ENCODE data around the gene C10orf95. TPM values are rescaled to one million over a fixed set of nuclear protein-coding genes. Genes with fewer than 3 reads are reported as not detected.

C10orf95 gene
- total RNA-seq, 8 experiments from 2014 or later = 0.38 to 2.3 (median 0.87) TPM; not detected in 1

DNA sequence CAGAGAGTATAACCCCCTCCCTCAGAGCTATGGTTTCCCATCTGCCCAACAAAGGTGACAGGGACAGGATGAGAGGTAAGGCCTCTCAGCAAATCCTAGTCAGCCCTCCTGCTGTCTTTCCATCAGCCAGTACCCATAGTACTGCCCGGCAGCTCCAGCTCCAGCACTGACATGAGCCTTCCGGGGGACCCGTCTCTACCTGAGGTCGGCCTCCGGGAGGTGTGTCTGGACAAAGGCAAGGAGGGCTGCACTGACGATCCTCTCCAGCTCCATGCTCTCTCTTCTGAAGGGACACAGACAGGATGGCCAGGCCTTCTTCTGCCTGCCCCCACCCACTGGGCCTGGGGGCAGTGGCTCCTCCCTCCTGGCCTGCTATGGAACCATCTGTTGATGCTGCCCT, 26.4 kb downstream of the C10orf95 start:
- Histone ChIP-seq H3K4me1 (replicated peaks in 1 of 2) (peaks cover 12 to 13% of the 10 kb centered on the region in 2 donors), H3K27ac (no peak overlapping the region), H3K4me3 (no peak overlapping the region)
- ATAC-seq (replicated peaks in 6 of 8) = no peak
- in situ Hi-C loops (cut with MboI; ENCODE audit: low pct_unique_long_range_greater_than_20kb in 2 of 9, low sequenced_read_pairs in 9 of 9, unreplicated experiment in 9 of 9) = no loop called here
- WGBS, 10 experiments = 100% methylated on average over 1 to 2 of the region's 6 CpGs; no CpG with 5 or more reads in 8 of the 10 experiments

DNA sequence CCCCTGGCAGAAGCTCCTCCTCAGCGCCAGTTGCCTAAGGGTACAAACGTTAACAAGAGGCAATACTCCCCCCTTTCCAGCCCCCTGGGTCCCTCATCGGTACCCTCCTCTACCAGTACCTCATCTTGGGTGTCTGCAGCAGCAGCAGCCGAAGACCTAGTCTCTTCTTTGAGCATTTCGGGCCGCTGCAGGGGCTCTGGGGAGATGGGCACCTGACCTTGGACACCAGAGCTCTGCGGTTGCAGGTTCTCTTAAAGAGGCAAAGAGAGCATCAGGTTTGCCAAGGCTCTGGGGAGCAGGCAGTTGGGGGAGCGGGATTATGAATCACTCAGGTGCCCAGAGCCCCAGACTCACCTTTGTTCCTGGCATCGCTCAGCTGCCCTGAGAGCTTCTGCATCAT, 27.2 kb downstream of the C10orf95 start:
- no peak for ATAC-seq (replicated peaks in 6 of 8)
- no peak overlapping the region for H3K27ac ChIP-seq
- no peak overlapping the region for H3K4me3 ChIP-seq
- H3K4me1 ChIP-seq (replicated peaks in 1 of 2) = peaks cover 10 to 12% of the 10 kb centered on the region in 2 donors
- in situ Hi-C loops (cut with MboI; ENCODE audit: low pct_unique_long_range_greater_than_20kb in 2 of 9, low sequenced_read_pairs in 9 of 9, unreplicated experiment in 9 of 9) = no loop called here
- WGBS, 10 experiments = 71 to 100% (median 80%) methylated on average over 1 to 7 of the region's 9 CpGs; no CpG with 5 or more reads in 5 of the 10 experiments

DNA sequence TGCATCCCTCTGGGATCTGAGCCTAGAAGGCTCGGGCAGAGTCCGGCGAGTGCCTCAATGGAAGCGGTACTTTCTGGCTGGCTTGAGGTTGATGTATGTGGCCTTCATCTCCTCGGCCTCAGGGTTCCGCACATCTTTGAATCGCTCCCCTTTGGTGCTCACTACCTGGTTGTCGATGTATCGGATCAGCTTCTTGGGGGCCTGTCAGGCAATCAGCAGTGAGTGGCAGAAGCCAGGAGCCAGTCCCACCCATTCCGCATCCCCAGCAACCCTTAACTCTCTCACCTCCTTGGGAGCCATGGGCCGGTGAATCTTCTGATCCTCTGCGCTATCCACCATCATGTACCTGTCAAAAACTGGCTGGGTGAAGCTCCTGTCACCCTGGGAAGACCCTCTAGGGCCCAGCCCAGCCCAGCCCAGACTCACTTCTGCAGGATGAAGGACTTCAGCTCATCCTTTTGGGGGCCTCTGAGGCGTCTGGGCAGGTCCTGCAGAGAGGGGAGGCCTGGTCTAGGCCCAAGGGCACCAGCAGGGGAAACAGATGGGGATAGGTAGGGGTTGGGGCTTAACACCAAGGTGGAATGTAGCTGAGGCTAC, 27.9 kb downstream of the C10orf95 start:
- 79 to 85% methylated on average over 3 to 6 of the region's 13 CpGs; no CpG with 5 or more reads in 8 of the 10 experiments for WGBS, 10 experiments
- ATAC-seq (replicated peaks in 6 of 8) = no peak
- H3K4me3 ChIP-seq = no peak overlapping the region
- in situ Hi-C loops (cut with MboI; ENCODE audit: low pct_unique_long_range_greater_than_20kb in 2 of 9, low sequenced_read_pairs in 9 of 9, unreplicated experiment in 9 of 9) = no loop called here
- H3K27ac ChIP-seq = no peak overlapping the region
- H3K4me1 ChIP-seq (replicated peaks in 1 of 2) = peaks cover 10 to 12% of the 10 kb centered on the region in 2 donors

DNA sequence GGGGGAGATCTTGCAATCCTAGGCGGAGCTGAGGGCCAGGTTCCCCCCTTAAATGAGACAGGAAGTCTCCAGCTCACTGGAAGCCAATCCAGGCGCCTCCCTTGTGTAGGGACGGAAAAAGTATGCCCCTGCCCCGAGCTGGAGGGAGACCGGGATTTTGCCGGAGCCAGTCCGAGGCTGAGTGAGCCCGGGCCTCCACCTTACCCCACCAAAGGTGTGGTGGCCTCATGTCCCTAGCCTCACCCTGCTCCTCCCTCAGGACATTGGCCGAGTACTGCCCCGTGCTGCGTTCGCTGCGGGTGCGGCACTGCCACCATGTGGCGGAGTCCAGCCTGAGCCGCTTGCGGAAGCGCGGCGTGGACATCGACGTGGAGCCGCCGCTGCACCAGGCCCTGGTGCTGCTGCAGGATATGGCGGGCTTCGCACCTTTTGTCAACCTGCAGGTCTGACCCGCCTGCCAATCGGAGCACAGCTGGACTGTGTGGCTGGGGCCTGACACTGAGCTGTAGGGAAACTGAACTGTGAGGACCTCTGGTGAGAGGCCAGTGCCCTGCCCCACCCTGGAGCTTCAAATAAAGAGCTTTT, 28.7 kb downstream of the C10orf95 start:
- ATAC-seq (replicated peaks in 6 of 8) = peak; percentile 16 to 51 (median 22)
- peak overlapping the region; percentile 54 to 83 (median 65) for H3K4me3 ChIP-seq
- WGBS, 10 experiments = 0 to 19% (median 12%) methylated on average over 1 to 15 of the region's 28 CpGs; no CpG with 5 or more reads in 4 of the 10 experiments
- H3K4me1 ChIP-seq (replicated peaks in 1 of 2) = peaks cover 14 to 18% of the 10 kb centered on the region in 2 donors
- in situ Hi-C loops (cut with MboI; ENCODE audit: low pct_unique_long_range_greater_than_20kb in 2 of 9, low sequenced_read_pairs in 9 of 9, unreplicated experiment in 9 of 9) = no loop called here
- peak overlapping the region in 1 of 2 donors; percentile 78 for H3K27ac ChIP-seq

DNA sequence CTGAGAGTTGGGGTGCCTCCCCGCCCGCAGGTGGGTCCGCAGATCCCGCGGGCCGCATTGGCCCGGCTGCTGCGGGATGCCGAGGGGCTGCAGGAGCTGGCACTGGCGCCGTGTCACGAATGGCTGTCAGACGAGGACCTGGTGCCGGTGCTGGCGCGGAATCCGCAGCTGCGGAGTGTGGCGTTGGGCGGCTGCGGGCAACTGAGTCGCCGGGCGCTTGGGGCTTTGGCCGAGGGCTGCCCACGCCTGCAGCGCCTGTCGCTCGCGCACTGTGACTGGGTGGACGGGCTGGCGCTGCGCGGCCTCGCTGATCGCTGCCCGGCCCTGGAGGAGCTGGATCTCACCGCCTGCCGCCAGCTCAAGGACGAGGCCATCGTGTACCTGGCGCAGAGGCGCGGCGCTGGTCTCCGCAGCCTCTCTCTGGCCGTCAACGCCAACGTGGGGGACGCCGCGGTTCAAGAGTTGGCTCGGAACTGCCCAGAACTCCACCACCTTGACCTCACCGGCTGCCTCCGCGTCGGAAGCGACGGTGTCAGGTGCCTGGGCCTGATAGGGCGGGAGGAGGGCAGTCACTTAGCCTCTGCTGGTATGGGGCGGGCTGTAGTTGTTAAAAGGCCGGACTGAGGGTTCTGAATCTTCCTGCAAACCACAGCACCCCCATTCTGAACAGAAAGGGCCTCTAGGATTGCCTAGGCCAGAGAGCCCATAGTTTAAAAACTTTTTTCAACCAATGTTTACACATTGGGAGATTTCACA, 29.4 kb downstream of the C10orf95 start:
- WGBS, 10 experiments = 0 to 20% (median 0%) methylated on average over 1 to 14 of the region's 62 CpGs; no CpG with 5 or more reads in 5 of the 10 experiments
- Histone ChIP-seq H3K4me1 (replicated peaks in 1 of 2) (peaks cover 19 to 20% of the 10 kb centered on the region in 2 donors), H3K4me3 (peak overlapping the region; percentile 54 to 83 (median 65)), H3K27ac (peak overlapping the region; percentile 94)
- in situ Hi-C loops (cut with MboI; ENCODE audit: low pct_unique_long_range_greater_than_20kb in 2 of 9, low sequenced_read_pairs in 9 of 9, unreplicated experiment in 9 of 9) = no loop called here
- peak in 2 of 8 experiments; percentile 3 to 4 for ATAC-seq (replicated peaks in 6 of 8)

DNA sequence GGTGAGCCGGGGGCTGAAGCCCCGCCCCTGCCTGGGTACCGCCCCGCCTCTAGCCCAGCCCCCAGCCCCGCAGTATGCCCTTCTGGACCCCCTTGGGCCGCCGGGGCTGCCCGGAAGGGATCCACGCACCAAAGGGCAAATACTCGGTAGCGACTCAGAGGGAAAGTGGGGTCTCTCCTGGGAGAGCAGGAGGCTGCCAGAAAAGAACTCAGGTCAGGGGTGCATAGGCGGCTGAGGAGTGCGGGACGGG, 29.9 kb downstream of the C10orf95 start:
- Histone ChIP-seq H3K4me3 (peak overlapping the region; percentile 54 to 83 (median 65)), H3K27ac (peak overlapping the region; percentile 94), H3K4me1 (replicated peaks in 1 of 2) (peaks cover 19 to 20% of the 10 kb centered on the region in 2 donors)
- ATAC-seq (replicated peaks in 6 of 8) = no peak
- WGBS, 10 experiments = 0 to 17% methylated on average over 1 of the region's 14 CpGs; no CpG with 5 or more reads in 8 of the 10 experiments
- in situ Hi-C loops (cut with MboI; ENCODE audit: low pct_unique_long_range_greater_than_20kb in 2 of 9, low sequenced_read_pairs in 9 of 9, unreplicated experiment in 9 of 9) = no loop called here

DNA sequence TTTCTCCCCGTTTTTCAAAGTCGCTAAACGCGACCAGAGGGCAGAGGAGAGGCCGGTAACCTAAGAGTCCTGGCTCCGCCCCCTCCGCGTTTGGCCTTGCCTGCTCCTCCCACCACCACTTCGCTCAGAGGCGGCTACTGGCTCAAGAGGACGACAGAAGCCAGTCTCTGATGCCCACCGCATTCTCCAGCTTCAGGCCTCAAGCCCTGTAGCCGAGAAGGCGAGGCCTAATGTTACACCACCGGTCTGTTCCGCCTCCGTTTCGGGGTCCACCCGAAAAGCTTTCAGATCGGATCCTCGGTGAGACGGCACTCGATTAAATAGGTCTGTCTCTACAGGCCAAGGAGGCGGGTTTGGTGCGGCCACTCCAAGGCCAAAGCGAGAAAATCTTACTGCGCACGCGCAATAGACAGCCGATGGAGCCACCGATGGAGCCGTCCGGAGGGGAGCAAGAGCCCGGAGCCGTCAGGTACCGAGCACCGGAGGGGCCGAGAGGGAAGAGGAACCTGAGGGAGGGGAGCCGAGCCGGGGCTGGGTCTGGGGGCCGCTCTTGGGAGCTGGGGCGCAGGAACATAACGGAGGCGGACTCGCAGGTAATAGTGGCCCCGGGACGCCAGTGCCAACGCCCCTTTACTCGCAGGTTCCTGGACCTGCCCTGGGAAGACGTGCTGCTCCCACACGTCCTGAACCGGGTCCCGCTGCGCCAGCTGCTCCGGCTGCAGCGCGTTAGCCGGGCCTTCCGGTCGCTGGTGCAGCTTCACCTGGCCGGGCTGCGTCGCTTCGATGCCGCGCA, 30.4 kb downstream of the C10orf95 start, which contains the start of gene FBXL15:
TSS of gene FBXL15 (plus strand) at position 123 of the 793 bp plus-strand sequence. CDS start at position 417, 294 bp downstream.
- peak; percentile 54 to 85 (median 70) for ATAC-seq (replicated peaks in 6 of 8)
- 0 to 6% (median 0%) methylated on average over 3 to 15 of the region's 66 CpGs; no CpG with 5 or more reads in 3 of the 10 experiments for WGBS, 10 experiments
- Histone ChIP-seq H3K4me1 (replicated peaks in 1 of 2) (peaks cover 19 to 20% of the 10 kb centered on the region in 2 donors), H3K4me3 (peak within 1 kb of the TSS; percentile 54 to 83 (median 65)), H3K27ac (peak within 1 kb of the TSS; percentile 94)
- in situ Hi-C loops (cut with MboI; ENCODE audit: low pct_unique_long_range_greater_than_20kb in 2 of 9, low sequenced_read_pairs in 9 of 9, unreplicated experiment in 9 of 9) = no loop called here

DNA sequence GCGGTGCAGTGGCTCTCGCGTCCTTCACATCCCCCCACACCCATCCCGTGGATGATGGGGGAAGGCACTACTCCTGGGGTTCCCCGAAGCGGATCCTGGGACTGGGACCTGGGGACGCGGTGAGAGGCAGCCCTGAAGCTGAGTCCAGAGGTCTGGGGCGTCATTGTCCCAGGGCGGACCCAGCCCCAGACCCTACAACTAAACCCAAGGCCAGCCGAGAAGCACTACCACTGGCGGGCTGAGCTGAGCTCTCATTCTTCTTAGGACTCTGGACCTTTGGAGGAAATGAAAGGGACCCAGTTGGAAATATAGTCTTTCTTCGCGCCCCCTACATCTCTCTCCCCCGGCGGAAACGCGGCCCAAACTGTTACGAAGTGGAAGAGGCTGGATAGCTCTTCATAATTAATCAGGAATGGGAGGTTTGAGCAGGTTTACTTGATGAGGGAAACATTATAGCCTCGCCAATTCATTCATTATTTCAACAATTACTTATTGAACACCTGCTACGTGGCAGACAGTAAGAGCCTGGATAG, 31.1 kb downstream of the C10orf95 start:
- Histone ChIP-seq H3K27ac (peak overlapping the region; percentile 94), H3K4me1 (replicated peaks in 1 of 2) (peaks cover 18 to 19% of the 10 kb centered on the region in 2 donors), H3K4me3 (peak overlapping the region; percentile 54 to 83 (median 65))
- WGBS, 10 experiments = 0 to 4% (median 0%) methylated on average over 1 to 10 of the region's 21 CpGs; no CpG with 5 or more reads in 3 of the 10 experiments
- in situ Hi-C loops (cut with MboI; ENCODE audit: low pct_unique_long_range_greater_than_20kb in 2 of 9, low sequenced_read_pairs in 9 of 9, unreplicated experiment in 9 of 9) = no loop called here
- peak in 3 of 8 experiments; percentile 0 to 1 (median 1) for ATAC-seq (replicated peaks in 6 of 8)

DNA sequence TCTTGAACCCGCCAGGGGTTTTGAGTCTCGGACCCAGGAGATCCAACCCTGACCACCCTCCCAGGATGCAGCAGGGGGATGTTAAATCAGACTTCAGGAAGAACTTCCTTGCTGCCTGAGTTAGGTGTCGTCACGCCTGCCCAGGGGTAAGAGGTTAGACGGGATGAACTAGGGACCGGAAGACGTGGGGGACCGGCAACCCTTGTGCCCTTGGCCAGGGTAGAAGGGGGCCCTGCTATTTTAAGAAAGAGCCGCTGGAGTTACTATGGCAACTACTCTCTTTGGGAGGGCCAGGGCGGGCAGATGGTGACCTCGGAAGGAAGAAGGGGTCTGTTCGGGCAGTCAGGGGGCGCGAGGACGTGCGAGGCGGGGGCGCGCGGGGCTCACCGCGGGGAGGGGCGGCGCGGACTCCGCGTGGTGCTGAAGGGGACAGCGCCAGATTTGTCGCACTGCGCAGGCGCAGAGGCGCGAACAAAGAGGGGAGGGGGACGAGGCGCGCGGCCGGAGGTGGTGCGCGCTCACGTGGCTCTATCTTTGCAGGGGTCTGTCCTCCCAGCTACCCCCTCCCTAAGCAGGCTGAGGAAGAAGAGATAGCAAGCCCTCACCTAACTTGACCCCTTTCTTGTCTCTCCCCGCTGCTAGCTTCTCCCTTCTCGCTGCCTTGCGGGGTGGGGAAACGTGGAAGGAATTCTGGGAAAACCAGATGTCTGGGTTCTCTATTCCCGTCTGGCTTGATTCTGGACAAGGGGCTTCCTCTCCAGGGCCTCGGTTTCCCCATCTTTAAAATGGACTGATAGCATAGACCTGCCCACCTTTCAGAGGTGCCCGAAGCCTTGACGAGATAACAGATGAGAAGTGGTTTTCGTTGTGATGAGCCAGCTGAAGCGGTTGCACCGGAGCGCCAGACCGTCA, 31.8 kb downstream of the C10orf95 start:
- peak in 5 of 8 experiments; percentile 21 to 46 (median 43) for ATAC-seq (replicated peaks in 6 of 8)
- 0 to 7% (median 0%) methylated on average over 3 to 14 of the region's 54 CpGs; no CpG with 5 or more reads in 4 of the 10 experiments for WGBS, 10 experiments
- peak overlapping the region; percentile 54 to 83 (median 65) for H3K4me3 ChIP-seq
- in situ Hi-C loops (cut with MboI; ENCODE audit: low pct_unique_long_range_greater_than_20kb in 2 of 9, low sequenced_read_pairs in 9 of 9, unreplicated experiment in 9 of 9) = no loop called here
- H3K27ac ChIP-seq = peak overlapping the region; percentile 94
- peaks cover 19 to 22% of the 10 kb centered on the region in 2 donors for H3K4me1 ChIP-seq (replicated peaks in 1 of 2)

DNA sequence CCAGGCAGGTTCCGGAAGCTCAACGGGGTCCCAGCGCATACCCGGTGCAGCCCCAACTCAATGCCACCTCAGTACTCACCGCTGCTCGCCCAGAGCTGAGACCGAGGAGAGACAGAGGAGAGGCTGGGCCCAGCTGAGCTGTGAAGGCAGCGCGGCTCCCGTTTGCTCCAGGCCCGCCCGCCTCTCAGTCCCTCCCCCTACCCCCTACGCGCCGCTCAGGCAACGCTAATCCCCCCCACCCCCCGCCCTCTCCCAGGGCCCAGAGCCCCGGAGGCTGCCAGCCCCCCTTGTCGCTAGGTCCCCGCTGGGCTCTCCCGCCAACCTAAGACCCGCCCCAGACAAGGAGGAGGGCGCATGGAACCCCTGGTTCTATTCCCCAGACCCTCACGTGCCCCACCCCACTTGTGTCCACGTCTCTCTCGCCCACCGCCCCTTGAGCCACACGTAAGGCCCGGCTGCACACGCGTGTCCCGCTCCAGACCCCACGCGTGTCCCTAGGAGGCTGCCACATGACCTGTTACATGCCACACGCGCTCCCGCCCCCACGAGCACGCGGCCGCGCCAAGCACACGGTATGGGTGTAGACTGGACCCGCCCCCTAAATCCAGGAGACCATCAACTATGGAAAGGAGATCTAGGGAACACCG, 32.6 kb downstream of the C10orf95 start, which contains the start of gene PSD:
TSS of gene PSD (minus strand) at position 164 of the 647 bp plus-strand sequence. CDS start 1,747 bp downstream, outside the sequence.
- Histone ChIP-seq H3K4me3 (peak within 1 kb of the TSS; percentile 54 to 83 (median 65)), H3K4me1 (replicated peaks in 1 of 2) (peaks cover 26 to 29% of the 10 kb centered on the region in 2 donors), H3K27ac (peak within 1 kb of the TSS; percentile 94)
- in situ Hi-C loops (cut with MboI; ENCODE audit: low pct_unique_long_range_greater_than_20kb in 2 of 9, low sequenced_read_pairs in 9 of 9, unreplicated experiment in 9 of 9) = no loop called here
- WGBS, 10 experiments = 0 to 21% (median 4%) methylated on average over 1 to 10 of the region's 45 CpGs; no CpG with 5 or more reads in 7 of the 10 experiments
- ATAC-seq (replicated peaks in 6 of 8) = peak in 5 of 8 experiments; percentile 33 to 62 (median 57)

DNA sequence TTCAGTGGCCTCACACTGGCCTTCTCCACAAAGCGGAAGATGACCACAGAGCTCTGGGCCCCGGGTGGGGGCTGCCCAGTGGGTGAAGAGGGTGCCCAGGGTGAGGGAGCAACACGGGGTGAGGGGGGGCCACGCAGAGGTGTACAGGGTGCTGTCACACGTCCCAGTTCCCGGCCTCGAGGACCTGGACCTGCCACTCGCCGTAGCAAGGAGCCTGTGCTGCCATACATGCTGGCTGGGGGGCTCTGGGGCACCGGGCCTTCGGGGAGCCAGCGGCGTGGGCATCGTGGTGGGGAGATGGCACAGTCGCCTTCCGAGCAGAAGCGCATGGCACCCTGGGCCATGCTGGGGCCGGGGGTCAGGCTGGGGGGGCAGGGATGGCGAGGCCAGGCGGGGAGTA, 34.6 kb downstream of the C10orf95 start:
- ATAC-seq (replicated peaks in 6 of 8) = no peak
- no peak overlapping the region for H3K27ac ChIP-seq

More for the DNA sequence above, 34.6 kb downstream of the C10orf95 start:
- H3K4me3 ChIP-seq = no peak overlapping the region
- H3K4me1 ChIP-seq (replicated peaks in 1 of 2) = peaks cover 35 to 40% of the 10 kb centered on the region in 2 donors
- no CpG with 5 or more reads among the region's 20 CpGs for WGBS, 10 experiments
- in situ Hi-C loops (cut with MboI; ENCODE audit: low pct_unique_long_range_greater_than_20kb in 2 of 9, low sequenced_read_pairs in 9 of 9, unreplicated experiment in 9 of 9) = no loop called here
